Endothelial cell (in vitro differentiated cells): Measurements from ENCODE around the gene SLC27A3. TPM values are rescaled to one million over a fixed set of nuclear protein-coding genes. Genes with fewer than 3 reads are reported as not detected.

ENCODE experiments used
- DNase-seq: peaks from one replicate; pipeline ENCODE4 v3.0.0; 2021; ENCODE audit warnings: low spot score
- H3K27ac Mint-ChIP-seq: one replicate; pipeline ENCODE4 v1.8.0; 2021; ENCODE audit warnings: mixed read lengths, inconsistent platforms; ENCODE audit not compliant: unreplicated experiment
- H3K27me3 Mint-ChIP-seq: one replicate; pipeline ENCODE4 v1.8.0; 2021; ENCODE audit warnings: mild to moderate bottlenecking, moderate library complexity, mixed read lengths, inconsistent platforms; ENCODE audit not compliant: unreplicated experiment
- H3K36me3 Mint-ChIP-seq: one replicate; pipeline ENCODE4 v1.8.0; 2021; ENCODE audit warnings: mild to moderate bottlenecking, low read depth, mixed read lengths, inconsistent platforms; ENCODE audit not compliant: unreplicated experiment
- H3K4me1 Mint-ChIP-seq: one replicate; pipeline ENCODE4 v1.8.0; 2021; ENCODE audit warnings: mild to moderate bottlenecking, mixed read lengths, inconsistent platforms; ENCODE audit not compliant: unreplicated experiment
- H3K4me3 Mint-ChIP-seq: one replicate; pipeline ENCODE4 v1.8.0; 2021; ENCODE audit warnings: mild to moderate bottlenecking, mixed read lengths, inconsistent platforms; ENCODE audit not compliant: unreplicated experiment
- H3K9me3 Mint-ChIP-seq: one replicate; pipeline ENCODE4 v1.8.0; 2021; ENCODE audit warnings: mixed read lengths, inconsistent platforms; ENCODE audit not compliant: unreplicated experiment
- total RNA-seq: library from RNA; stranded (reverse); fragmentation: NEBNext Ultra II Directional; extraction: Animal tissue kit (Norgen Biotek cat#: 25700); gene quantifications from one replicate; pipeline ENCODE4 v1.2.1, GENCODE V29; 2021; ENCODE audit not compliant: unreplicated experiment
- TF ChIP-seq, protein P1 (sequence below): fragments of 200-600 bp; sonication (generic); IDR thresholded peaks from one replicate; pipeline ENCODE4 v1.5.0; 2021; ENCODE audit warnings: antibody characterized with exemption; ENCODE audit not compliant: unreplicated experiment

The SLC27A3 gene
- total RNA-seq, 1 donor from 2014 or later, result 72.7 TPM

DNA sequence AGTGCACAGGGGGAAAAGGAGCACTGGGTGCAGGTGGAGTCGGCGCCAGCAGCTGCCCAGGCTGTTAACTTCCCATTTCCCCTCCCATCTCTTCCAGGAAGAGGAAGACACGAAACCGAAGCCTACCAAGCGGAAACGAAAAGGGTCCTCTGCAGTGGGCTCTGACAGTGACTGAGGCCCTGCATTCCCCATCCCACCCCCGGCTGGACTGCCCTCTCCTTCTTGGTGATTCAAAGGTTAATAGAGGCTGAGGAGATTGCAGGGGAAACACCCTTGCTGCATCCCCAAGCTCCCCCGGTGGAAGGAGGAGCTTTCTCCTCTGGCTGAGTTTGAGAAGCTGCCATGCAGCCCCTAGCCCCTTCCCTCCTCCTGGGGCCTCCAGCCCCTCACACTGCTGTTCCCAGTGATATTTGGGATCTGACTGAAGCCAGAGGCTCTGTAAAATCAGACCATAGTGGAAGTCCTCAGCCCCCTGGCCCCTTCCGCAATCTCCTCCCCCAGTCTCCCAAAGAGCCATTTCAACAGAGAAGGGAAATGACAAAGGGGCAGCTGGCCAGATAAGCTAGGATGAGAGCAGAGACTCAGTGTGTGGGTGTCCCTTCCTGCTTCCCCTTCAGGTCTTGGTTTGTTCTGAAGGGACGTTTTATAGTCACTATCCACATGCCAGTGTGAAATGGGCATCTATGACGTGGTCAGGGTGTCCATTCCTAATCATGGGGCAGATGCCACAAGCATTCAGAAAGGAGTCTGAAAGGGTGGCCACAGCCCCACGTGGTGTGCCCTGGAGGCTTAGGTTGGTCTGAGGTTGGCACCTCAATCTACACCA, 1.9 kb upstream of the SLC27A3 start:
- H3K4me1 Mint-ChIP-seq, result peaks cover 80% of the 10 kb centered on the region
- TF ChIP-seq, protein P1, sequence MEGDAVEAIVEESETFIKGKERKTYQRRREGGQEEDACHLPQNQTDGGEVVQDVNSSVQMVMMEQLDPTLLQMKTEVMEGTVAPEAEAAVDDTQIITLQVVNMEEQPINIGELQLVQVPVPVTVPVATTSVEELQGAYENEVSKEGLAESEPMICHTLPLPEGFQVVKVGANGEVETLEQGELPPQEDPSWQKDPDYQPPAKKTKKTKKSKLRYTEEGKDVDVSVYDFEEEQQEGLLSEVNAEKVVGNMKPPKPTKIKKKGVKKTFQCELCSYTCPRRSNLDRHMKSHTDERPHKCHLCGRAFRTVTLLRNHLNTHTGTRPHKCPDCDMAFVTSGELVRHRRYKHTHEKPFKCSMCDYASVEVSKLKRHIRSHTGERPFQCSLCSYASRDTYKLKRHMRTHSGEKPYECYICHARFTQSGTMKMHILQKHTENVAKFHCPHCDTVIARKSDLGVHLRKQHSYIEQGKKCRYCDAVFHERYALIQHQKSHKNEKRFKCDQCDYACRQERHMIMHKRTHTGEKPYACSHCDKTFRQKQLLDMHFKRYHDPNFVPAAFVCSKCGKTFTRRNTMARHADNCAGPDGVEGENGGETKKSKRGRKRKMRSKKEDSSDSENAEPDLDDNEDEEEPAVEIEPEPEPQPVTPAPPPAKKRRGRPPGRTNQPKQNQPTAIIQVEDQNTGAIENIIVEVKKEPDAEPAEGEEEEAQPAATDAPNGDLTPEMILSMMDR, result no peak
- peak overlapping the region; percentile 87 for H3K4me3 Mint-ChIP-seq
- peaks cover 39% of the 10 kb centered on the region for H3K36me3 Mint-ChIP-seq
- no peaks in the 10 kb centered on the region for H3K9me3 Mint-ChIP-seq
- H3K27ac Mint-ChIP-seq, result peak overlapping the region; percentile 90
- peaks cover 17% of the 10 kb centered on the region for H3K27me3 Mint-ChIP-seq
- no peak for DNase-seq

GRCh38 chr1:153774026-153774595, 1.1 kb upstream of the SLC27A3 start:
- peaks cover 77% of the 10 kb centered on the region for H3K4me1 Mint-ChIP-seq
- peak overlapping the region; percentile 87 for H3K4me3 Mint-ChIP-seq
- DNase-seq, result no peak
- no peaks in the 10 kb centered on the region for H3K9me3 Mint-ChIP-seq
- H3K36me3 Mint-ChIP-seq, result peaks cover 39% of the 10 kb centered on the region
- peak overlapping the region; percentile 90 for H3K27ac Mint-ChIP-seq
- TF ChIP-seq, protein P1, result no peak
- peaks cover 20% of the 10 kb centered on the region for H3K27me3 Mint-ChIP-seq

DNA sequence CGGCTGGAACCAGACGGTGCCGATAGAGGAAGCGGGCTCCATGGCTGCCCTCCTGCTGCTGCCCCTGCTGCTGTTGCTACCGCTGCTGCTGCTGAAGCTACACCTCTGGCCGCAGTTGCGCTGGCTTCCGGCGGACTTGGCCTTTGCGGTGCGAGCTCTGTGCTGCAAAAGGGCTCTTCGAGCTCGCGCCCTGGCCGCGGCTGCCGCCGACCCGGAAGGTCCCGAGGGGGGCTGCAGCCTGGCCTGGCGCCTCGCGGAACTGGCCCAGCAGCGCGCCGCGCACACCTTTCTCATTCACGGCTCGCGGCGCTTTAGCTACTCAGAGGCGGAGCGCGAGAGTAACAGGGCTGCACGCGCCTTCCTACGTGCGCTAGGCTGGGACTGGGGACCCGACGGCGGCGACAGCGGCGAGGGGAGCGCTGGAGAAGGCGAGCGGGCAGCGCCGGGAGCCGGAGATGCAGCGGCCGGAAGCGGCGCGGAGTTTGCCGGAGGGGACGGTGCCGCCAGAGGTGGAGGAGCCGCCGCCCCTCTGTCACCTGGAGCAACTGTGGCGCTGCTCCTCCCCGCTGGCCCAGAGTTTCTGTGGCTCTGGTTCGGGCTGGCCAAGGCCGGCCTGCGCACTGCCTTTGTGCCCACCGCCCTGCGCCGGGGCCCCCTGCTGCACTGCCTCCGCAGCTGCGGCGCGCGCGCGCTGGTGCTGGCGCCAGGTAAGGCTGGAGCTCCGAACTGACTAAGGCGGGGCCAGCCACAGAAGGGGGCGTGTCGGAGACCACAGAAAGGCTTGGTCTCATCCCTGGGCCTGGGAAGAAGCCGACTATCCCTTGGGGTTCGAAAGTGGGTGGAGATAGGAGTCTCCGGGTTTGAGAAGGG, 486 bp downstream of the SLC27A3 start:
- peaks cover 25% of the 10 kb centered on the region for H3K27me3 Mint-ChIP-seq
- peak; percentile 53 for DNase-seq
- TF ChIP-seq, protein P1, result no peak
- H3K27ac Mint-ChIP-seq, result no peak overlapping the region
- H3K36me3 Mint-ChIP-seq, result peaks cover 41% of the 10 kb centered on the region
- peak overlapping the region; percentile 85 for H3K4me3 Mint-ChIP-seq
- peaks cover 61% of the 10 kb centered on the region for H3K4me1 Mint-ChIP-seq
- no peaks in the 10 kb centered on the region for H3K9me3 Mint-ChIP-seq

- peak overlapping the region; percentile 83 for H3K4me3 Mint-ChIP-seq
- peaks cover 55% of the 10 kb centered on the region for H3K4me1 Mint-ChIP-seq
- H3K27me3 Mint-ChIP-seq, result peaks cover 24% of the 10 kb centered on the region
- no peak for DNase-seq
- TF ChIP-seq, protein P1, result no peak
- H3K27ac Mint-ChIP-seq, result no peak overlapping the region
- H3K36me3 Mint-ChIP-seq, result peaks cover 38% of the 10 kb centered on the region
- H3K9me3 Mint-ChIP-seq, result no peaks in the 10 kb centered on the region
These were observed 1.1 kb downstream of the SLC27A3 start for GRCh38 chr1:153776352-153776751.
